ENCODE measurements around the gene CIT. TPM values are rescaled to one million over a fixed set of nuclear protein-coding genes. Genes with fewer than 3 reads are reported as not detected.
"Not testable (repeated sequence)": the region's sequence is repeated elsewhere in the genome, so short reads cannot be mapped to it uniquely, and the experiment has no call there.

The CIT gene
- total and polyA plus RNA-seq, 8 donors, result 0.38 to 2.7 (median 0.84) TPM

DNA sequence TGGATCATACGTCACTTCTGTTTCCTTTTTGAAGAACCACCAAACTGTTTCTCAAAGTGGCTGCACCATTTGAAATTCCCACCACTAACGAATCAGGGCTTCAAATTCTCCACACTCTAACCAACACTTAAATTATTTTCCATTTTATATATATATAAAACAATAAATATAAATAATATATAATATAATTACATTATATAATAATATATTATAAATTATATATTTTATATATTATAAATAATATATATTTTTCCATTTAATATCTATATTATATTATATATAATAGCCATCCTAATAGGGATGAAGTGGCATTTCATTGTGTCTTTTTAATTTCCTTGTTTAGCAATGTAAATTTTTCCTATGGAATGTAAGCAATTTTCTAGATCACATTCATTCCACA, 24.6 kb upstream of the CIT start:
- intact Hi-C loops (cut with DNase I), result no loop called here

DNA sequence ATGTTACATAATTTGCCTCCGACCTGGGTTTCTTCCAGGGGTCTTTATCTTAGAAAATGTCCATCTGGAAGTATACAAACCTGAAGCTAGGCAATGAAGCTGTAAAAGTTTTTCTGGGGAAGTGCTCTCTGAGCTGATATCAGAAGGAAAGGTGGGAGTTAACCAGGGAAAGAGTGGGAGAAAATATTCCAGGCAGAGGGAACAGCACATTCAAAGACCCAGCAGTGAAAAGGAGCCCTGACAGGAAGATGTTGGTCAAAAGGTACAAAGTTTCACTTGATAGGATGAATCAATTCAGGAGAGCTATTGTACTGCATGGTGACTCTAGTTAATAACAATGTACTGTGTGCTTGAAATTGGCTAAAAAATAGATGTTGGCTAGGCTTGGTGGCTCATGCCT, 17.8 kb upstream of the CIT start:
- no peak overlapping the region for H3K4me3 ChIP-seq
- intact Hi-C loops (cut with DNase I), result no loop called here
- FAIRE-seq, result no peak
- no peaks in the 10 kb centered on the region for H3K4me1 ChIP-seq
- no peak for DNase-seq
- ATAC-seq, result no peak
- no peaks in the 10 kb centered on the region for H3K36me3 ChIP-seq
- WGBS, 2 donors, result 18 to 34% methylated on average over 1 of the region's 1 CpG
- H3K9me3 ChIP-seq, result no peaks in the 10 kb centered on the region
- H3K27ac ChIP-seq, result no peak overlapping the region
- TF ChIP-seq, protein P1, sequence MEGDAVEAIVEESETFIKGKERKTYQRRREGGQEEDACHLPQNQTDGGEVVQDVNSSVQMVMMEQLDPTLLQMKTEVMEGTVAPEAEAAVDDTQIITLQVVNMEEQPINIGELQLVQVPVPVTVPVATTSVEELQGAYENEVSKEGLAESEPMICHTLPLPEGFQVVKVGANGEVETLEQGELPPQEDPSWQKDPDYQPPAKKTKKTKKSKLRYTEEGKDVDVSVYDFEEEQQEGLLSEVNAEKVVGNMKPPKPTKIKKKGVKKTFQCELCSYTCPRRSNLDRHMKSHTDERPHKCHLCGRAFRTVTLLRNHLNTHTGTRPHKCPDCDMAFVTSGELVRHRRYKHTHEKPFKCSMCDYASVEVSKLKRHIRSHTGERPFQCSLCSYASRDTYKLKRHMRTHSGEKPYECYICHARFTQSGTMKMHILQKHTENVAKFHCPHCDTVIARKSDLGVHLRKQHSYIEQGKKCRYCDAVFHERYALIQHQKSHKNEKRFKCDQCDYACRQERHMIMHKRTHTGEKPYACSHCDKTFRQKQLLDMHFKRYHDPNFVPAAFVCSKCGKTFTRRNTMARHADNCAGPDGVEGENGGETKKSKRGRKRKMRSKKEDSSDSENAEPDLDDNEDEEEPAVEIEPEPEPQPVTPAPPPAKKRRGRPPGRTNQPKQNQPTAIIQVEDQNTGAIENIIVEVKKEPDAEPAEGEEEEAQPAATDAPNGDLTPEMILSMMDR (IDR thresholded peaks at IDR 0.05), result no peak
- no peaks in the 10 kb centered on the region for H3K27me3 ChIP-seq

More for the DNA sequence above, 24.6 kb upstream of the CIT start:
- WGBS, 2 donors, result 62 to 63% methylated on average over 2 of the region's 2 CpGs
- Histone ChIP-seq H3K9me3 (no peaks in the 10 kb centered on the region), H3K27me3 (no peaks in the 10 kb centered on the region), H3K4me1 (no peaks in the 10 kb centered on the region), H3K36me3 (no peaks in the 10 kb centered on the region), H3K27ac (no peak overlapping the region), H3K4me3 (no peak overlapping the region)
- no peak for ATAC-seq
- TF ChIP-seq, protein P1 (IDR thresholded peaks at IDR 0.05), result no peak
- no peak for DNase-seq
- peak; percentile 20 for FAIRE-seq

DNA sequence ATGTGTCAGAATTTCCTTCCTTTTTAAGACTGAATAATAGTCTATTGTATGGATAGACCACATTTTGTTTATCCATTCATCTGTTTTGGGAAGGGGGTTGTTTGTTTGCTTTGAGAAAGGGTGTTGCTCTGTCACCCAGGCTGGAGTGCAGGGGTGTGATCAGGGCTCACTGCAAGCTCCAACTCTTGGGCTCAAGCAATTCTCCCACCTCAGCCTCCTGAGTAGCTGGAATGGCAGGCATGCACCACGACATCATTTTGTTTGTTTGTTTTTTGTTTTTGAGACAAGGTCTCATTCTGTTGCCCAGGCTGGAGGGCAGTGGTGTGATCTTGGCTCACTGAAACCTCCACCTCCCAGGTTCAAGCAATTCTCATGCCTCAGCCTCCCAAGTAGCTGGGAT, 15.5 kb upstream of the CIT start:
- WGBS, 2 donors, result 14 to 26% methylated on average over 1 of the region's 1 CpG
- DNase-seq; H3K4me3 ChIP-seq; H3K27ac ChIP-seq; intact Hi-C loops (cut with DNase I); H3K36me3 ChIP-seq; H3K27me3 ChIP-seq; H3K9me3 ChIP-seq; H3K4me1 ChIP-seq; FAIRE-seq; ATAC-seq: not testable (repeated sequence)

DNA sequence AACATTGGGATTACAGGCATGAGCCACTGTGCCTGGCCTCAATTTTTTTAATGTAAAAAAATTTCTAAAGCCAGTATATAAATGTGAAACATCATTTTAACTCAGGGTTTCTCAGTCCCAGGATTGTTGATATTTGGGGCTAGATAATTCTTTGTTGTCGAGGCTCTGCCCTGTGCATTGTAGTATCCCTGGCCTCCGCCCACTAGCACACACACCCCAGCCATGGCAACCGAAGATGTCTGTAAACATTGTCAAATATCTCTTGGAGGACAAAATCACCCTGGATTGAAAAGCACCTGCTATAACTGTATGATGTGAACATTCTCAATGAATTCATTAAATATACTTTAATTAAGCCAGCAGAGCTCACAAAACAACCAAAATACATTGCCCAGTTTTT, 8.4 kb upstream of the CIT start:
- H3K27ac ChIP-seq, result no peak overlapping the region
- FAIRE-seq, result no peak
- no peaks in the 10 kb centered on the region for H3K27me3 ChIP-seq
- H3K4me3 ChIP-seq, result no peak overlapping the region
- intact Hi-C loops (cut with DNase I), result no loop called here
- H3K36me3 ChIP-seq, result no peaks in the 10 kb centered on the region
- no peaks in the 10 kb centered on the region for H3K4me1 ChIP-seq
- TF ChIP-seq, protein P1 (IDR thresholded peaks at IDR 0.05), result no peak
- no peak for DNase-seq
- WGBS, 2 donors, result 56 to 70% methylated on average over 3 of the region's 3 CpGs
- H3K9me3 ChIP-seq, result no peaks in the 10 kb centered on the region
- no peak for ATAC-seq

DNA sequence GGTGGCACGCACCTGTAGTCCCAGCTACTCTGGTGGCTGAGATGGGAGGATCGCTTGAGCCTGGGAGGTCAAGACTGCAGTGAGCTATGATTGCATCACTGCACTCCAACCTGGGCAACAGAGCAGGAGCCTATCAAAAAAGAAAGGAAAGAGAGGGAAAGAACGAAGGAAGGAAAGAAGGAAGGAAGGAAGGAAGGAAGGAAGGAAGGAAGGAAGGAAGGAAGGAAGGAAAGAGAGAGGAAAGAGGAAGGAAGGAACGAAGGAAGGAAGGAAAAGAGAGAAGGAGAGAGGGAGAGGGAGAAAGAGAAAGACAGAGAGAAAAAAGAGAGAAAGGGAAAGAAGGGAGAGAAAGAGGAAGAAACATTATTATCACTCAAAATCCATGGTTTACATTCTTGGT, 6.7 kb upstream of the CIT start:
- ATAC-seq; H3K36me3 ChIP-seq; DNase-seq; H3K4me3 ChIP-seq; H3K4me1 ChIP-seq; H3K27me3 ChIP-seq; H3K27ac ChIP-seq; intact Hi-C loops (cut with DNase I); H3K9me3 ChIP-seq; FAIRE-seq: not testable (repeated sequence)
- WGBS, 2 donors, result 70 to 78% methylated on average over 4 of the region's 4 CpGs

DNA sequence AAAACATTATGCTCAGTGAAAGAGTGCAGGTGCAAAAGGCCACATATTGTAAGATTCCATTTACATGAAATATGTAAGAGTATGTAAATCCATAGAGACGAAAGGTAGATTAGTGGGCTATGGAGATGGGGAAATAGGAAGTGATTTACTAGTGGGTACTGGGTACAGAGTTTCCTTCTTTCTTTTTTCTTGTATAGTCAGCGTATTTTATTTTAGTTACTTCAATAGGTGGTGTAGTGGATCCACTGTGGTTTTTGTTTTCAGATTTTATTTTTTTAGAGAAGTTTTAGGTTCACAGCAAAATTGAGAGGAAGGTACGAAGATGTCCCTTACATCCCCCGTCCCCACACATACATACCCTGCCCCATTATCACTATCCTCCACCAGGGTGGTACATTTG, 6.1 kb upstream of the CIT start:
- Histone ChIP-seq H3K4me3 (no peak overlapping the region), H3K27me3 (no peaks in the 10 kb centered on the region), H3K9me3 (no peaks in the 10 kb centered on the region), H3K36me3 (no peaks in the 10 kb centered on the region), H3K27ac (no peak overlapping the region), H3K4me1 (no peaks in the 10 kb centered on the region)
- DNase-seq, result no peak
- TF ChIP-seq, protein P1 (IDR thresholded peaks at IDR 0.05), result no peak
- FAIRE-seq, result no peak
- ATAC-seq, result no peak
- intact Hi-C loops (cut with DNase I), result no loop called here
- 77 to 80% methylated on average over 4 of the region's 4 CpGs for WGBS, 2 donors

All from pancreas (tissue), 10 donors.